NK-92 (cell line): ENCODE measurements around the gene CAPN12.

Source experiments
- DNase-seq: peaks from one replicate; lab custom pipeline; 2025; ENCODE audit not compliant: unreplicated experiment; lab: John Stamatoyannopoulos, UW

CAPN12 gene

GRCh38 chr19:38710928-38711725 lies 33.1 kb downstream of the CAPN12 start:
- no peak for DNase-seq

- no peak for DNase-seq
Measured at GRCh38 chr19:38710416-38710702, 33.9 kb downstream of the CAPN12 start.

- no peak for DNase-seq
Measured at GRCh38 chr19:38709671-38710415, 34.4 kb downstream of the CAPN12 start.

- no peak for DNase-seq
Measured at GRCh38 chr19:38709119-38709518, 35.2 kb downstream of the CAPN12 start.

GRCh38 chr19:38708413-38709024 lies 35.8 kb downstream of the CAPN12 start:
- DNase-seq, result no peak

GRCh38 chr19:38707512-38708114 lies 36.7 kb downstream of the CAPN12 start:
- DNase-seq, result no peak

- no peak for DNase-seq
Measured at GRCh38 chr19:38706792-38707511, 37.3 kb downstream of the CAPN12 start.

- DNase-seq, result no peak
Measured at GRCh38 chr19:38705197-38706019, 38.9 kb downstream of the CAPN12 start.

- no peak for DNase-seq
Measured at GRCh38 chr19:38704488-38705026, 39.7 kb downstream of the CAPN12 start.

GRCh38 chr19:38703509-38703908 lies 40.8 kb downstream of the CAPN12 start:
- DNase-seq, result no peak

- no peak for DNase-seq
Measured at GRCh38 chr19:38702278-38702677, 42.0 kb downstream of the CAPN12 start.

GRCh38 chr19:38701455-38702063 lies 42.7 kb downstream of the CAPN12 start:
- DNase-seq, result no peak

- DNase-seq, result no peak
Measured at GRCh38 chr19:38700902-38701454, 43.3 kb downstream of the CAPN12 start.

GRCh38 chr19:38700350-38700901 lies 43.8 kb downstream of the CAPN12 start:
- DNase-seq, result no peak

- no peak for DNase-seq
Measured at GRCh38 chr19:38699647-38700349, 44.5 kb downstream of the CAPN12 start.

- DNase-seq, result no peak
Measured at GRCh38 chr19:38699027-38699346, 45.3 kb downstream of the CAPN12 start.

GRCh38 chr19:38698225-38699026 lies 45.8 kb downstream of the CAPN12 start:
- DNase-seq, result no peak

- no peak for DNase-seq
Measured at GRCh38 chr19:38697641-38698071, 46.6 kb downstream of the CAPN12 start.
